Fibroblast of skin of scalp (primary cell): ENCODE results near the gene PLEKHG4B.

Experiments
- DNase-seq: peaks from one replicate; pipeline ENCODE4 v3.0.0-alpha.2; 2013

Gene PLEKHG4B

GRCh38 chr5:129820-130219, 37.9 kb downstream of the PLEKHG4B start:
- DNase-seq = peak; percentile 95

DNA sequence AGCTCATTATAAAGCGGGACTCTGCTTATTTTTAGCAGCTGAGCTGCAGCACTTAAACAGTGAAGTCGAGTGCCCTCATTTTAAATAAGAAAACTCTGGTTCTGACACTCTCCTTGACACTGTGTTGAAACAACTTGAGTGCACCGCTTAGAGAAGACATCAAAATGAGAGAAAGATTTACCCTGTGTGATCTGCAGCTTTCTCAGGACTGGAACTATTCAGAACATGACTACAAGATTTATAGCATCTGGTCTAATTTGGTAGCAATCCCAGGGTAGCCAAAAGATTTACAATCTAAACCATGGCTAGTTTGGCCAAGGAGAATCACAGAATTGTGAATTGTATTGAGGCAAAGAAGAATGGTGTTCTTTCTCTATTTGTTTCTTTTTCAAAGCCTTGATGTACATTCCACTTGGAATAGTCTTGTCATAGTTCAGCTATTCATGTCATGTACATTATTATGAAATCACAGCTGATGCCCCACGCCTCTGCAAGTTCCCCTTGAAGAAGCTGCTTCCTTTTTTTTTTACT, 38.7 kb downstream of the PLEKHG4B start:
- peak; percentile 73 for DNase-seq

GRCh38 chr5:136901-137300, 44.9 kb downstream of the PLEKHG4B start:
- no peak for DNase-seq

DNA sequence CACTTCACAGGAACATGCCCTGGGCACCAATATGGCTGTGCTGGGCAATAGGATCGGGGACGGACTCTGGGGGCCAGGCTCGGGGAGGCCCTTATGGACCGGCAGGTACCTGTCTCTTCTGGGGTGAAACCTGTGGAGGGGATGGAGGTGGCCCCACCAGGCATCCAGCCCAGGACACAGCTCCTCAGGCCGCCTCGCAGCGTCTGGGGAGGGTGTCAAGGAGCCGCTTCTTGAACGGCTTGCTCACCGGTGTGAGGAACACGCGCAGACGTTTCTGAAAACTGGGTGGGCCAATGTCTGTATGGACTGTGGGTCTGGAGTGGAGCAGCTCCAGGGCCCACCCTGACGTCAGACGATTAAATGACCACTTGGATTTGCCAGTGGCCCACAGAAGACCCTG, 45.8 kb downstream of the PLEKHG4B start:
- no peak for DNase-seq

GRCh38 chr5:138936-139335, 47.0 kb downstream of the PLEKHG4B start:
- no peak for DNase-seq

DNA sequence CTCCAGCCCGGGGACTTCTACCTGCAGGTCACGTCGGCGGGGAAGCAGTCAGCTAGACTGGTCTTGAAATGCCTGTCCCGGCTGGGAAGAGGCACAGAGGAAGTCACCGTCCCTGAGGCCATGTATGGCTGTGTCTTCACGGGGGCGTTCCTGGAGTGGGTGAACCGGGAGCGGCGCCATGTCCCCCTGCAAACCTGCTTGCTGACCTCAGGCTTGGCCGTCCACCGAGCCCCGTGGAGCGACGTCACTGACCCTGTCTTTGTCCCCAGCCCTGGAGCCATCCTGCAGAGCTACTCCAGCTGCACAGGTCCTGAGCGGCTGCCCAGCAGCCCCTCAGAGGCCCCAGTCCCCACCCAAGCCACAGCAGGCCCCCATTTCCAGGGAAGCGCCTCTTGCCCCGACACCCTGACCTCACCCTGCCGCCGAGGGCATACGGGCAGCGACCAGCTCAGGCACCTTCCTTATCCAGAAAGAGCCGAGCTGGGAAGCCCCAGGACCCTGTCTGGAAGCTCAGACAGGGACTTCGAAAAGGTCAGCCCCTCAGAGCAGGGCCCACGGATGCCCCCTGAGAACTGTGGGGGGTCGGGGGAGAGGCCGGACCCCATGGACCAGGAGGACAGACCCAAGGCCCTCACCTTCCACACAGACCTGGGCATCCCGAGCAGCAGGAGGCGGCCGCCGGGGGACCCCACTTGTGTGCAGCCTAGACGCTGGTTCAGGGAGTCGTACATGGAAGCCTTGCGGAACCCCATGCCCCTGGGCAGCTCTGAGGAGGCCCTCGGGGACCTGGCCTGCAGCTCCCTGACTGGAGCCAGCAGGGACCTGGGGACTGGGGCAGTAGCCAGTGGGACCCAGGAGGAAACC, 47.8 kb downstream of the PLEKHG4B start:
- no peak for DNase-seq

- DNase-seq = no peak
Measured at GRCh38 chr5:140443-140829, 48.5 kb downstream of the PLEKHG4B start.

- no peak for DNase-seq
Measured at GRCh38 chr5:141211-141610, 49.2 kb downstream of the PLEKHG4B start.

DNA sequence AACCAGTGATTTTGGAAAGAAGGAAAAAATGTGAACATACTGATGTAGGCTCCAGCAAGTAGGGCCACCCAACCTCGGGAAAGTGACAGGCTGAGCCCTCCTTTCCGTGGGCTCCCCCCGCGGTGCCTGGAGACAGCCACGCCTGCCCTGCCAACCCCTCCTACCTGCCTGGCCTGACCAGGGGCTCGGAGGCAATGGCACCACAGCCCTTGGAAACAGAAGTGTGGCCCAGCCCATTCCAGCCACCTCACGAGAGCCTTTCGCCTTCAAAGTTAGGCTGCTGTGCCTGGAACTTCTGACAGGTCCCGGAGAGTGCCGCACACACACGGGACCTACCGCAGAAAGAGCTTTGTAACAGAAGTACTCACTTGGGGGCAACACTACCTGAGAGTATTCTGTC, 49.8 kb downstream of the PLEKHG4B start:
- DNase-seq = no peak

GRCh38 chr5:142246-142810, 50.4 kb downstream of the PLEKHG4B start:
- DNase-seq = no peak

GRCh38 chr5:143041-143440, 51.1 kb downstream of the PLEKHG4B start:
- DNase-seq = no peak

- no peak for DNase-seq
Measured at GRCh38 chr5:144941-145340, 53.0 kb downstream of the PLEKHG4B start.

DNA sequence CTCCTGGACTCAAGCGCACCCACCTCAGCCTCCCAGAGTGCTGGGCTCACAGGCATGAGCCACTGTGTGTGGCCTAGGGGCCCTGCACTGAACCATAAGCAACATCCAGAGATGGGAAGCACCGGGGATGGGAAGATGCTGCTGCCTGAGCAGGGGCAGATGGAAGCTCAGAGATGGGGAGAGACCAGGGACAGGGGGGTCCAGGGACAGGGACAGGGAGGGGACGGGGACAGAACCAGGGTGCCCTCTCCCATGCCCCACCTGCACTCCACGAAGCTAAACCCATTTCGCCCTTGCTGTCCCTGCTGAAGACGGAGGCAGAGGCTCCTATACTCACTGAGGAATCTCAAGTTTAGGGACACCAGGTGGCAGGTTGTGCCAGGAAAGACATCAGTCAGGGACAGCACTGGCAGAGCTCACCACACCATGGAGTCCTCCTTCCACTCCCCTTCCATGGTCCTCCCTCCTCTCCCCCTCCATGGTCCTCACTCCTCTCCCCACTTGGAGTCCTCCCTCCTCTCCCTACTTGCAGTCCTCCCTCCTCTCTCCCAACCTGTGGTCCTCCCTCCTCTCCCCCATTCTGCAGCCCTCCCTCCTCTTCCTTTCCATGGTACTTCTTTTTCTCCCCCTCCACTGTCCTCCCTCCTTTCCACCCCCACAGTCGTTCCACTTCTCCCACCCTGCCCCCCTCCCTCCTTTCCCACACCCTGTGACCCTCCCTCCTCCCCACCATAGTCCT, 53.8 kb downstream of the PLEKHG4B start:
- DNase-seq = no peak

- DNase-seq = no peak
Measured at GRCh38 chr5:147751-148150, 55.8 kb downstream of the PLEKHG4B start.

DNA sequence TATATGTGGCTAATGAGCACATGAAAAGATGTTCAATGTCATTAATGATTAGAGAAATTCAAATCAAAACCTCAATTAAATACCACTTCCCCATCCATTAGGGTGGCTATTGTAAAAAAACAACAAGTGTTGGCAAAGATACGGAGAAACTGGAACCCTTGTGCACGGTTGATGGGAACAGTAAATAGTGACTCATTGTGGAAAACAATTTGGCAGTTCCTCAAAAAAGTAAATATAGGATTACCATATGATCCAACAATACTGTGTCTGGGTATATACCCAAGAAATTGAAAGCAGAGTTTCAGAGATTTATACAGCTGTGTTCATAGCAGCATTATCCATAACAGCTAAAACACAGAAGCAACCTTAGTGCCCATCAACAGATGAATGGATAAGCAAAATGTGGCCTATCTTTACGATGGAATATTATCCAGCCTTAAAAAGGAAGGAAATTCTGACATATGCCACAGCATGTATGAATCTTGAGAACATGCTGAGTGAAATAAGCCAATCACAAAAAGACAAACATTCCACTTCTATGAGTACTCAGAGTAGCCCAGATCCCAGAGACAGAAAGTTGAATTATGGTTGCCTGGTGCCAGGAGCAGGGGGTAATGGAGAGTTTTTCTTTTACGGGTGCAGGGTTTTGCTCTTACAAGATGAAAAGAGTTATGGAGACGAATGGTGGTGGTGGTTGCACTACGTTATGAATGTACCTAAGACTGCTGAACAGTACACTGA, 57.9 kb downstream of the PLEKHG4B start:
- DNase-seq = peak; percentile 55

- DNase-seq = no peak
Measured at GRCh38 chr5:150746-151145, 58.8 kb downstream of the PLEKHG4B start.

GRCh38 chr5:152077-152476, 60.1 kb downstream of the PLEKHG4B start:
- no peak for DNase-seq

DNA sequence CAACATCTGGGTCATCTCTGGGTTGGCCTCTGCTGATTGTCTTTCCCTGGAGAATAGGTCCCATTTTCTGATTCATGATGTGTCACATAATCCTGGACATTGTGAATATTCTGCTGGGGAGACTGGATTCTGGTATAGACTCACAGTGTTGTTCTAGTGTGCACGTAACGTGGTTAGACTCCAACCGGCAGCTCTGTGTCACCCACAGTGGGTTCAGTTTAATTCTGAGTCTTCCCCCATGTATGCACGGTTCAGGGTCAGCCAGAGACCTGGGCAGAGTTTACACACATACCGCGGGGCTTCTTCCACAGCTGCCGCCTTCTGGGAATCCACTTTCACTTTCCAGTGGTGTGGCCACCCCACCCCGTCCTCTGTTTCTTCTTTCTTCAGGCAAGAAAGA, 61.3 kb downstream of the PLEKHG4B start:
- peak; percentile 51 for DNase-seq

GRCh38 chr5:154236-154635, 62.3 kb downstream of the PLEKHG4B start:
- no peak for DNase-seq

DNA sequence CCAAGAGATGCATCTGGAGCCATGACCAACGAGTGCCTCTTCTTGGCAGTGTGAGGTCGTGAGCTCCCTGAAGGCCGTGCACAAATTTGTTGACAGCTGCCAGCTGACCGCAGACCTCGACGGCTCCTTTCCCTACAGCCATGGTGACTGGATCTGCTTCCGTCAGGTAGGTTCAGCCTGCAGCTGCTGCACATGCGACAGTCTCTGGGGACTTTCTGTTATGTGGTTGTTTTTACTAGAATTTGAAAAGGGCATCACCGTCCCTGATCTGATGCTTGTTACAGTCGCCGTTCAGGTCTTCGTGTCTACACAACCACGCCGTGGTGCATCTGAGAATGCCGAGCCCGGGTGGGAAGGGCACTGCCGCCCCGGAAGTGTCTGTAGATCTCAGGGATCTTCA, 62.9 kb downstream of the PLEKHG4B start:
- no peak for DNase-seq

DNA sequence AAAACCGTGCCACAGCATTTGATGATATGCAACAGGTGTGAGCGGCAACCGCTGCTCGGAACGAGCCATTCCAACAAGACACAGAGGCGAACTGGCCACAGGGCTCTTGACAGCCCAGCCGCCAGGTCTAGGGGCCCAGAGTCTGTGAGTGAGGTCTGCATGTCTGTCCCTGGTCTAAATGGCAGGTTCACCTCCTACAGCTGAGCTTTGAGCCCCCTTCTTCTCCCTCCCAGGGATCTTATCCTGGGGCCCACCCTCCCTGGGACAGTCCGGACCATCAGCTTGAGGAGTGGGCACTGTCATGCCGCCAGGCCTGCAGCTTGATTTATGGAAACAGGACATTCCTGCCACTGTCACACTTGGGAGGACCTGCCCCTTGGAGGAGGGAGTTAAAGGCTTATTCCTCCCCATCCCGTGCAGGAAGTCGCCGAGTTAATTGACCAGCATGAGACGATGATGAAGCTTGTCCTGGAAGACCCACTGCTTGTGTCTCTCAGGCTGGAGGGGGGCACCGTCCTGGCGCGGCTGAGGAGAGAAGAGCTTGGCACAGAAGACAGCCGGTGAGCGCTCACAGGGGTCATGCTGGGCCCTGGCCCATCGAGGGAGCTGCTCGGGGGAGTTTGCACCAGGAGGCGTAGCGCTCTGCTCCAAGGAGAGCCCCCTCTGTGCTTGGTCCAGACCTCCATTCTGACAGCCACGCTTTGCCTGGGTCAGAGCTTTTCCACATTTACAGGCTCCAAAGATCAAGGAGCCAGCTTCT, 63.9 kb downstream of the PLEKHG4B start:
- DNase-seq = no peak
